Fibroblast of lung (primary cell): Measurements from ENCODE around the gene SEMA4C. TPM values are rescaled to one million over a fixed set of nuclear protein-coding genes. Genes with fewer than 3 reads are reported as not detected.

ENCODE experiments used
- DNase-seq, 2 donors: peaks; one replicate each; pipeline versions ENCODE4 v3.0.0 to v3.0.0-alpha.2; 2010; ENCODE audit warnings: low read depth in 2 of 2
- H2AFZ ChIP-seq: 2 replicates; pipeline ENCODE4 v1.5.1; 2012; ENCODE audit warnings: low read length, control low read depth, inconsistent platforms
- H3K27ac ChIP-seq: 2 replicates; pipeline ENCODE4 v1.5.1; 2011; ENCODE audit warnings: low read length, control low read depth; ENCODE audit not compliant: insufficient read depth
- H3K27me3 ChIP-seq: 2 replicates; pipeline ENCODE4 v1.5.1; 2011; ENCODE audit warnings: mild to moderate bottlenecking, low read length; ENCODE audit not compliant: control insufficient read depth, insufficient read depth
- H3K36me3 ChIP-seq: 2 replicates; pipeline ENCODE4 v1.5.1; 2011; ENCODE audit warnings: low read length; ENCODE audit not compliant: control insufficient read depth, insufficient read depth
- H3K4me1 ChIP-seq: 2 replicates; pipeline ENCODE4 v1.5.1; 2011; ENCODE audit warnings: low read length; ENCODE audit not compliant: control insufficient read depth, insufficient read depth; ENCODE audit errors: extremely low read depth
- H3K4me2 ChIP-seq: 2 replicates; pipeline ENCODE4 v1.5.1; 2011; ENCODE audit warnings: low read length, control low read depth; ENCODE audit not compliant: insufficient read depth; ENCODE audit errors: extremely low read depth
- H3K4me3 ChIP-seq, 4 experiments: fragments of 200-600 bp in 1 of 4; sonication (generic) in 1 of 4; replicated peaks in 1 of 4; 2 replicates each; pipeline ENCODE4 v1.5.1; 2011 to 2016; ENCODE audit warnings: low read length in 4 of 4, low read depth in 3 of 4, mild to moderate bottlenecking in 3 of 4, control low read depth in 2 of 4, inconsistent platforms in 1 of 4, mixed read lengths in 1 of 4; ENCODE audit not compliant: insufficient read depth in 1 of 4; ENCODE audit errors: control extremely low read depth in 1 of 4
- H3K79me2 ChIP-seq: 2 replicates; pipeline ENCODE4 v1.5.1; 2012; ENCODE audit warnings: mild to moderate bottlenecking, low read length, inconsistent platforms; ENCODE audit not compliant: control insufficient read depth, insufficient read depth
- H3K9ac ChIP-seq: 2 replicates; pipeline ENCODE4 v1.5.1; 2011; ENCODE audit warnings: mild to moderate bottlenecking, low read length, control low read depth; ENCODE audit not compliant: insufficient read depth
- H3K9me3 ChIP-seq: 2 replicates; pipeline ENCODE4 v1.5.1; 2012; ENCODE audit warnings: low read depth, low read length; ENCODE audit not compliant: control insufficient read depth, insufficient read depth
- H4K20me1 ChIP-seq: 2 replicates; pipeline ENCODE4 v1.5.1; 2011; ENCODE audit warnings: low read length; ENCODE audit not compliant: control insufficient read depth, insufficient read depth; ENCODE audit errors: extremely low read depth
- EZH2 ChIP-seq: IDR thresholded peaks from 2 replicates; pipeline ENCODE4 v1.5.1; 2012; ENCODE audit warnings: low read length, control low read depth, mild to moderate bottlenecking; ENCODE audit errors: missing control alignments
- polyA plus RNA-seq, 2 donors: library from polyadenylated mRNA; depleted of rRNA in 1 of 2; stranded (reverse) in 1 of 2; unstranded in 1 of 2; fragments of >200 nt; gene quantifications; 2 replicates each; pipeline ENCODE4 v1.2.1, GENCODE V29; 2011 to 2012; ENCODE audit warnings: missing spikeins in 1 of 2
- total RNA-seq: library from RNA; depleted of rRNA; stranded (reverse); fragments of >200 nt; gene quantifications from 2 replicates; pipeline ENCODE4 v1.2.1, GENCODE V29; 2014
- TF ChIP-seq, protein P1 (sequence below), 2 donors: IDR thresholded peaks in 1 of 2; conservative IDR thresholded peaks in 1 of 2; 1 replicate in 1 of 2; 2 replicates in 1 of 2; pipeline ENCODE4 v1.5.1; 2011 to 2012; ENCODE audit warnings: low read length in 2 of 2, control low read depth in 1 of 2, inconsistent platforms in 1 of 2, low read depth in 1 of 2, mild to moderate bottlenecking in 1 of 2

The SEMA4C gene
- total and polyA plus RNA-seq, 2 donors (not counting 1 experiment from before 2014, with no cell fraction given), result 12.7 to 17.5 TPM

DNA sequence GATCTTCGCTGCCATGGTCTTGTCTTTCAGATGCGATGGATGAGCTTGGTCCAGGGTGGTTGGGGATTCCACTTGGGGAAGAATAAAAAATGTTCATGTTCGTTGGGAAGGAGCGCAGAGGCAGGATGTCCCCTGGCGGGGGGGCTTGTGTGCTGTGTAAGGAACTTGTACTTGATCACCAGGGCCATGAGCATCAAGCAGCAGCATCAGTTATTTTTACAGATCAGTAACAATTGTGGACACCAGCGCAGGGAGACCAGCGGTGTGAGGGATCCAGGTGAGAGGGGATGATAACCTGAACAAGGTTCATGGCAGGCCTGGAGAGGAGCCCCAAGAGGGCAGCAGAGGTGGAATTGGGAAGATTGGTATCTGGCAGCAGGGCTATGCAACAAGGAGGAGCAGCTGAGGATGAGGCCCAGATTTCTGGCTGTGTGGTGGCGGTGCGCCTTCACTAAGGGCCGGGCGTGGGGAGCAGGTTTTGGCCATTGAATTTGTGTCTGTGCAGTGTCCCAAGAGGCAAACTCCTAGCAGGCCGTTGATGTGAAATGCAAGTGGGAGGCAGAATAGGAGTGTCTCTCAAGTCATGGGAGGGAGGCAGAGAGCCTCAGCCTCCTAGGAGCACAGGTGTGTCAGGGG lies 49.9 kb downstream of the SEMA4C start:
- H3K79me2 ChIP-seq, result peaks cover 3% of the 10 kb centered on the region
- TF ChIP-seq, protein P1, sequence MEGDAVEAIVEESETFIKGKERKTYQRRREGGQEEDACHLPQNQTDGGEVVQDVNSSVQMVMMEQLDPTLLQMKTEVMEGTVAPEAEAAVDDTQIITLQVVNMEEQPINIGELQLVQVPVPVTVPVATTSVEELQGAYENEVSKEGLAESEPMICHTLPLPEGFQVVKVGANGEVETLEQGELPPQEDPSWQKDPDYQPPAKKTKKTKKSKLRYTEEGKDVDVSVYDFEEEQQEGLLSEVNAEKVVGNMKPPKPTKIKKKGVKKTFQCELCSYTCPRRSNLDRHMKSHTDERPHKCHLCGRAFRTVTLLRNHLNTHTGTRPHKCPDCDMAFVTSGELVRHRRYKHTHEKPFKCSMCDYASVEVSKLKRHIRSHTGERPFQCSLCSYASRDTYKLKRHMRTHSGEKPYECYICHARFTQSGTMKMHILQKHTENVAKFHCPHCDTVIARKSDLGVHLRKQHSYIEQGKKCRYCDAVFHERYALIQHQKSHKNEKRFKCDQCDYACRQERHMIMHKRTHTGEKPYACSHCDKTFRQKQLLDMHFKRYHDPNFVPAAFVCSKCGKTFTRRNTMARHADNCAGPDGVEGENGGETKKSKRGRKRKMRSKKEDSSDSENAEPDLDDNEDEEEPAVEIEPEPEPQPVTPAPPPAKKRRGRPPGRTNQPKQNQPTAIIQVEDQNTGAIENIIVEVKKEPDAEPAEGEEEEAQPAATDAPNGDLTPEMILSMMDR (conservative IDR thresholded peaks at IDR 0.05 in 1 of 2, IDR thresholded peaks at IDR 0.05 in 1 of 2; ENCODE audit: low read depth in 1 of 2, low read length in 2 of 2), result no peak
- TF ChIP-seq EZH2, result no peak
- no peak overlapping the region for H3K9ac ChIP-seq
- DNase-seq, result no peak
- no peaks in the 10 kb centered on the region for H4K20me1 ChIP-seq
- no peak overlapping the region for H3K4me2 ChIP-seq
- H3K27ac ChIP-seq, result no peak overlapping the region
- H2AFZ ChIP-seq, result no peak overlapping the region
- peaks cover 7% of the 10 kb centered on the region for H3K4me1 ChIP-seq
- no peaks in the 10 kb centered on the region for H3K36me3 ChIP-seq
- H3K27me3 ChIP-seq, result no peaks in the 10 kb centered on the region
- H3K9me3 ChIP-seq, result no peaks in the 10 kb centered on the region
- no peak overlapping the region for H3K4me3 ChIP-seq

- TF ChIP-seq, protein P1 (conservative IDR thresholded peaks at IDR 0.05 in 1 of 2, IDR thresholded peaks at IDR 0.05 in 1 of 2; ENCODE audit: low read depth in 1 of 2, low read length in 2 of 2), result no peak
- no peak for TF ChIP-seq EZH2
- Histone ChIP-seq H2AFZ (no peak overlapping the region), H3K4me1 (peaks cover 7% of the 10 kb centered on the region), H4K20me1 (no peaks in the 10 kb centered on the region), H3K27me3 (no peaks in the 10 kb centered on the region), H3K4me3 (no peak overlapping the region), H3K79me2 (peaks cover 3% of the 10 kb centered on the region), H3K9me3 (no peaks in the 10 kb centered on the region), H3K4me2 (no peak overlapping the region), H3K27ac (no peak overlapping the region), H3K36me3 (no peaks in the 10 kb centered on the region), H3K9ac (no peak overlapping the region)
- DNase-seq, result no peak
These were observed 50.6 kb downstream of the SEMA4C start for GRCh38 chr2:96819128-96819875.

GRCh38 chr2:96817882-96818281 lies 52.0 kb downstream of the SEMA4C start:
- Histone ChIP-seq H3K4me3 (peak overlapping the region in 2 of 4 experiments; percentile 64 to 69), H2AFZ (no peak overlapping the region), H3K79me2 (peaks cover 3% of the 10 kb centered on the region), H3K4me2 (peak overlapping the region; percentile 98), H3K4me1 (peaks cover 7% of the 10 kb centered on the region), H3K9me3 (no peaks in the 10 kb centered on the region), H3K36me3 (no peaks in the 10 kb centered on the region), H3K9ac (no peak overlapping the region), H3K27ac (no peak overlapping the region), H3K27me3 (no peaks in the 10 kb centered on the region), H4K20me1 (no peaks in the 10 kb centered on the region)
- no peak for DNase-seq
- TF ChIP-seq, protein P1 (conservative IDR thresholded peaks at IDR 0.05 in 1 of 2, IDR thresholded peaks at IDR 0.05 in 1 of 2; ENCODE audit: low read depth in 1 of 2, low read length in 2 of 2), result no peak
- no peak for TF ChIP-seq EZH2
